Kidney (tissue), 14 donors: ENCODE data around the gene LRRK1. TPM values are rescaled to one million over a fixed set of nuclear protein-coding genes. Genes with fewer than 3 reads are reported as not detected.
A peak's percentile ranks its signal among the peaks of the same experiment; 100 is the strongest.

Source experiments
- DNase-seq, 5 donors: peaks; one replicate each; pipeline ENCODE4 v3.0.0-alpha.2; 2013 to 2020
- FAIRE-seq: peaks from 2 replicates; lab custom pipeline; 2012; peaks lifted over from hg19 to GRCh38; lab: Jason Lieb, UNC
- H3K27ac ChIP-seq, 2 donors: one replicate each; pipeline ENCODE4 v1.7.0; 2013; ENCODE audit warnings: low read depth in 2 of 2, low read length in 2 of 2, inconsistent platforms in 1 of 2
- H3K27me3 ChIP-seq: one replicate; pipeline ENCODE4 v1.7.1; 2013; ENCODE audit warnings: low read length, inconsistent platforms; ENCODE audit not compliant: control insufficient read depth, insufficient read depth
- H3K36me3 ChIP-seq, 3 donors: one replicate each; pipeline versions ENCODE4 v1.7.0 to v1.7.1; 2013; ENCODE audit warnings: low read length in 3 of 3, control low read depth in 1 of 3, inconsistent platforms in 1 of 3; ENCODE audit not compliant: insufficient read depth in 3 of 3, control insufficient read depth in 2 of 3
- H3K4me1 ChIP-seq, 3 donors: one replicate each; pipeline versions ENCODE4 v1.7.0 to v1.7.1; 2013; ENCODE audit warnings: low read length in 3 of 3, inconsistent platforms in 1 of 3, low read depth in 1 of 3; ENCODE audit not compliant: control insufficient read depth in 2 of 3, insufficient read depth in 2 of 3
- H3K4me3 ChIP-seq, 3 donors: one replicate each; pipeline versions ENCODE4 v1.7.0 to v1.8.1; 2013; ENCODE audit warnings: low read length in 3 of 3, control low read depth in 1 of 3, inconsistent platforms in 1 of 3
- H3K9ac ChIP-seq, 3 donors: one replicate each; pipeline versions ENCODE4 v1.7.0 to v1.7.1; 2013; ENCODE audit warnings: low read length in 3 of 3, control low read depth in 1 of 3, inconsistent platforms in 1 of 3
- H3K9me3 ChIP-seq, 3 donors: one replicate each; pipeline versions ENCODE4 v1.7.0 to v1.7.1; 2013; ENCODE audit warnings: low read length in 3 of 3, control low read depth in 1 of 3, inconsistent platforms in 1 of 3; ENCODE audit not compliant: control insufficient read depth in 2 of 3, insufficient read depth in 1 of 3
- intact Hi-C: fragments of 100-400 bp; cut with DNase I; formaldehyde crosslinking; loops from one replicate; pipeline ENCODE4 v1.11.1; 2022
- polyA plus RNA-seq: library from polyadenylated mRNA; stranded (reverse); fragments of 350-450 nt; fragmentation: Illumina TruSeq; extraction: RNeasy Lipid Tissue Mini Kit (QIAGEN cat#74804); gene quantifications from one replicate; pipeline ENCODE4 v1.2.3, GENCODE V29; 2014; ENCODE audit warnings: low read depth, low replicate concordance; ENCODE audit not compliant: insufficient read depth
- total RNA-seq: library from RNA; stranded (reverse); fragmentation: NEBNext Ultra II Directional; extraction: Animal tissue kit (Norgen Biotek cat#: 25700); gene quantifications from one replicate; pipeline ENCODE4 v1.2.1, GENCODE V29; 2021
- TF ChIP-seq, protein P1 (sequence below): IDR thresholded peaks from 3 replicates; pipeline ENCODE4 v1.5.1; 2012; ENCODE audit warnings: mild to moderate bottlenecking, moderate library complexity, borderline replicate concordance; ENCODE audit not compliant: insufficient read depth; ENCODE audit errors: extremely low read depth
- donor health status: control.
- donor health status: control.
- donor health status: control.
- donor health status: control.
- donor health status: control.
- donor health status: DM: yes; HTN: yes; CAD: no.
- donor health status: Normal renal cell carcinoma (clear cell type).

LRRK1 gene
- total and polyA plus RNA-seq, 2 donors from 2014 or later, result 1.1 to 24.9 TPM

DNA sequence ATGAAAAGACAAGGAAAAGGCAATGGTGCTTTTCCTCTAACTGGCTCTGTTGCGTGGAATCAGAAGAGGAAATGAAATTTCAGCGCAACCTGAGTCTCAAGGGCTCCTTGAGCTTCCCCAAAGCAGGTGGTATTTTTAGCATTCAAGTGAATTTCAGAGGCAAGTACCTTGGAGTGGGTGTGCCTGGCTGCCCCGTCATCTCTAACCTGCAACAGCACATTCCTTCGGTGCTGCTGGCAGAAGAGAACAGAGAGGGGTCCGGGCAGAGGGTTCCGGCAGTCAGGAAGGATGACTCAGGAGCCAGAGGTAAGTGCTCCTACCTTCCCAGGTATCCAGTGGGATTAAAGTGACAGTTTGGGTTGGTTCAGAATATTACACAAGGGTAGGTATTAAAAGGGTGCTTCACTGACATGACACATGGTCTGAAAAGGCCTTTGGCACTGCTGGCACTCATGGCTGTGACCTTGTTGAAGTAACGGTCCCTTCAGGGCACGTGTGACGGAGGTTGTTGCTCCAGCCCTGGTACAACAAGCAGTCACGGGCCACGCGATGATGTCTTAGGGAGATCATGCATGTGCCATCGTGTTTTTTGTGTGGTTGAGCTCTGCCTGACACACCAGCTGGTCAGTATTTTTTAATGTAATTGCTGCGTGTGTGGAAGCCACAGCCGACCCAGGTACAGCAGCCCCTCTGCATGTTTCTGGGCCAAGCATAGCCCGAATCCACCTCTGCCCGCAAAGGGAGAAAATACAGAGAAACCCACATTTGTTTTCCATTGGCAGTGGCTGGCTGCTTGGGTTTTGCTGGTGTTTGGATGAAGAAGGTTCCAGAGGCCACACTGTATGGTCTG, 75.7 kb downstream of the LRRK1 start:
- TF ChIP-seq, protein P1, sequence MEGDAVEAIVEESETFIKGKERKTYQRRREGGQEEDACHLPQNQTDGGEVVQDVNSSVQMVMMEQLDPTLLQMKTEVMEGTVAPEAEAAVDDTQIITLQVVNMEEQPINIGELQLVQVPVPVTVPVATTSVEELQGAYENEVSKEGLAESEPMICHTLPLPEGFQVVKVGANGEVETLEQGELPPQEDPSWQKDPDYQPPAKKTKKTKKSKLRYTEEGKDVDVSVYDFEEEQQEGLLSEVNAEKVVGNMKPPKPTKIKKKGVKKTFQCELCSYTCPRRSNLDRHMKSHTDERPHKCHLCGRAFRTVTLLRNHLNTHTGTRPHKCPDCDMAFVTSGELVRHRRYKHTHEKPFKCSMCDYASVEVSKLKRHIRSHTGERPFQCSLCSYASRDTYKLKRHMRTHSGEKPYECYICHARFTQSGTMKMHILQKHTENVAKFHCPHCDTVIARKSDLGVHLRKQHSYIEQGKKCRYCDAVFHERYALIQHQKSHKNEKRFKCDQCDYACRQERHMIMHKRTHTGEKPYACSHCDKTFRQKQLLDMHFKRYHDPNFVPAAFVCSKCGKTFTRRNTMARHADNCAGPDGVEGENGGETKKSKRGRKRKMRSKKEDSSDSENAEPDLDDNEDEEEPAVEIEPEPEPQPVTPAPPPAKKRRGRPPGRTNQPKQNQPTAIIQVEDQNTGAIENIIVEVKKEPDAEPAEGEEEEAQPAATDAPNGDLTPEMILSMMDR, result no peak
- DNase-seq, result no peak
- Histone ChIP-seq H3K4me1 (no peaks in the 10 kb centered on the region), H3K27me3 (no peaks in the 10 kb centered on the region), H3K27ac (no peak overlapping the region), H3K9ac (no peak overlapping the region), H3K36me3 (no peaks in the 10 kb centered on the region), H3K4me3 (no peak overlapping the region), H3K9me3 (no peaks in the 10 kb centered on the region)
- FAIRE-seq, result no peak
- intact Hi-C loops, result no loop called here

DNA sequence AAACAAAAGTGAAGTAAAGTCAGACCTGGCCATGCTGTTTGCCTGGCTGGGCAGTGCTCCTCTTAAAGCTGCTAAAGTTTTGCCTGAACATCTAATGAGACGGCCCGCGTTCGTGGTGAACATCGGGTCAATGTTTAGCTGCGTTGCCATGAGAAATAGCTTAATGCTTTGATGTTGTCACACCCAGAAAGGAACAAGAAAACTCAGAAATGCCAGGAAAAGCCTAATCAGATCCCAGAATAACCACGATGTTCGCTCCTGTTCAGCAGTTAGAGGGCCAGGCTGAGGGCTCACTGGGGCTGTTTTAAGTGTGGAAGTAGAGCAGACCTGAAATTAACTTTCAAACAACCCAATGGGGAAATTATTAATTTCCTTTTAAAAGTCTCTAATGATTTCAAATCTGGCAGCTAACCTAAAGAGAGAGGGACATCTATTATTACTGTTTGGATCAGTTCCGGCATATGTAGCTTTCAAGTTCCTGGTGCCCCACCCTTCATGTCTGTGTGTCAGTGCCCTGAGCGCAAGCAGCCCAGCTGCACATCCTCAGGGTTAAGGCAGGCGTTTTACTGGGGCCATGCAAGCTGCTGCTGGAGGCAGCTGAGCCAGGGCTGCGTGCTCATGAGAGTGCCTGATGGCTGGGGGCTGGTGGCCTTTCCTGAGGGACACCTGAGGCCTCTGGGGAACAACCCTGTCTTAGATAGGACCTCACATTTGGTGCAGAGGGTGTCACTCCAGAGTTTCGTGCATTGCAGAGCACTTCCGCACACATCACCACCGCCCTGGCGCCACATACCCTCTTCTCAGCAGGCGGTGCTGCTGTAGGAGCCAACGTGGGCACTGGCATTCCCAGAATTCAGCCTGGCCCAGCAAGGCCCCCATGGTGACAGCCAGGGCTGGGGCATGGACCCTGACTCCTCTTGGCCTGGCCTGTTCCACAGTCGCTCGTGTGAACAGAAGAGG, 76.6 kb downstream of the LRRK1 start:
- H3K4me1 ChIP-seq, result no peaks in the 10 kb centered on the region
- H3K27me3 ChIP-seq, result no peaks in the 10 kb centered on the region
- FAIRE-seq, result no peak
- no peaks in the 10 kb centered on the region for H3K36me3 ChIP-seq
- H3K27ac ChIP-seq, result no peak overlapping the region
- intact Hi-C loops, result no loop called here
- H3K9ac ChIP-seq, result no peak overlapping the region
- H3K4me3 ChIP-seq, result no peak overlapping the region
- peak in 1 of 5 donors; percentile 19 for DNase-seq
- no peaks in the 10 kb centered on the region for H3K9me3 ChIP-seq
- TF ChIP-seq, protein P1, result no peak

- FAIRE-seq, result no peak
- no peak overlapping the region for H3K27ac ChIP-seq
Measured at GRCh38 chr15:100997442-100997841, 78.3 kb downstream of the LRRK1 start.

More at GRCh38 chr15:100997442-100997841, 78.3 kb downstream of the LRRK1 start:
- no peaks in the 10 kb centered on the region for H3K9me3 ChIP-seq
- no peaks in the 10 kb centered on the region for H3K4me1 ChIP-seq
- TF ChIP-seq, protein P1, result no peak
- peak in 1 of 5 donors; percentile 1 for DNase-seq
- no peaks in the 10 kb centered on the region for H3K27me3 ChIP-seq
- H3K4me3 ChIP-seq, result no peak overlapping the region
- intact Hi-C loops, result no loop called here
- H3K36me3 ChIP-seq, result no peaks in the 10 kb centered on the region
- no peak overlapping the region for H3K9ac ChIP-seq
